ENCODE measurements around the gene ARMC12.
"Not testable (repeated sequence)": the region's sequence is repeated elsewhere in the genome, so short reads cannot be mapped to it uniquely, and the experiment has no call there.

The ARMC12 gene

GRCh38 chr6:35730745-35731413 lies 6.0 kb upstream of the ARMC12 start:
- Histone ChIP-seq H3K27me3 (ENCODE audit: control insufficient read depth, insufficient read depth, low read length) (no peaks in the 10 kb centered on the region), H3K4me3 (ENCODE audit: low read length) (peak overlapping the region; percentile 58), H3K4me1 (ENCODE audit: control insufficient read depth, insufficient read depth, low read length) (peaks cover 41% of the 10 kb centered on the region), H3K27ac (ENCODE audit: low read depth, low read length) (peak overlapping the region; percentile 100), H3K9ac (ENCODE audit: low read length) (peak overlapping the region; percentile 33), H3K36me3 (ENCODE audit: control insufficient read depth, insufficient read depth, low read length) (no peaks in the 10 kb centered on the region)

GRCh38 chr6:35731414-35731735 lies 5.5 kb upstream of the ARMC12 start:
- H3K4me1 ChIP-seq (ENCODE audit: control insufficient read depth, insufficient read depth, low read length): peaks cover 36% of the 10 kb centered on the region

GRCh38 chr6:35731736-35732532 lies 4.9 kb upstream of the ARMC12 start:
- no peaks in the 10 kb centered on the region for H3K36me3 ChIP-seq (ENCODE audit: control insufficient read depth, insufficient read depth, low read length)
- H3K27me3 ChIP-seq (ENCODE audit: control insufficient read depth, insufficient read depth, low read length): no peaks in the 10 kb centered on the region
- H3K4me1 ChIP-seq (ENCODE audit: control insufficient read depth, insufficient read depth, low read length): peaks cover 30% of the 10 kb centered on the region
- H3K4me3 ChIP-seq (ENCODE audit: low read length): peak overlapping the region; percentile 70
- H3K27ac ChIP-seq (ENCODE audit: low read depth, low read length): peak overlapping the region; percentile 100
- H3K9ac ChIP-seq (ENCODE audit: low read length): peak overlapping the region; percentile 78

More at GRCh38 chr6:35731414-35731735, 5.5 kb upstream of the ARMC12 start:
- peak overlapping the region; percentile 70 for H3K4me3 ChIP-seq (ENCODE audit: low read length)
- peak overlapping the region; percentile 100 for H3K27ac ChIP-seq (ENCODE audit: low read depth, low read length)
- peak overlapping the region; percentile 78 for H3K9ac ChIP-seq (ENCODE audit: low read length)
- no peaks in the 10 kb centered on the region for H3K27me3 ChIP-seq (ENCODE audit: control insufficient read depth, insufficient read depth, low read length)
- no peaks in the 10 kb centered on the region for H3K36me3 ChIP-seq (ENCODE audit: control insufficient read depth, insufficient read depth, low read length)

- H3K27ac ChIP-seq (ENCODE audit: low read depth, low read length): no peak overlapping the region
- no peak overlapping the region for H3K4me3 ChIP-seq (ENCODE audit: low read length)
- no peaks in the 10 kb centered on the region for H3K36me3 ChIP-seq (ENCODE audit: control insufficient read depth, insufficient read depth, low read length)
- H3K27me3 ChIP-seq (ENCODE audit: control insufficient read depth, insufficient read depth, low read length): no peaks in the 10 kb centered on the region
- H3K4me1 ChIP-seq (ENCODE audit: control insufficient read depth, insufficient read depth, low read length): peaks cover 19% of the 10 kb centered on the region
- no peak overlapping the region for H3K9ac ChIP-seq (ENCODE audit: low read length)
Observed at GRCh38 chr6:35733633-35734032, 3.2 kb upstream of the ARMC12 start.

GRCh38 chr6:35734319-35734718 lies 2.5 kb upstream of the ARMC12 start:
- not testable (repeated sequence) for H3K4me3 ChIP-seq (ENCODE audit: low read length); H3K9ac ChIP-seq (ENCODE audit: low read length); H3K27ac ChIP-seq (ENCODE audit: low read depth, low read length); H3K27me3 ChIP-seq (ENCODE audit: control insufficient read depth, insufficient read depth, low read length); H3K36me3 ChIP-seq (ENCODE audit: control insufficient read depth, insufficient read depth, low read length)
- H3K4me1 ChIP-seq (ENCODE audit: control insufficient read depth, insufficient read depth, low read length): peaks cover 12% of the 10 kb centered on the region

GRCh38 chr6:35735452-35735851 lies 1.4 kb upstream of the ARMC12 start:
- Histone ChIP-seq H3K36me3 (ENCODE audit: control insufficient read depth, insufficient read depth, low read length) (no peaks in the 10 kb centered on the region), H3K27ac (ENCODE audit: low read depth, low read length) (no peak overlapping the region), H3K9ac (ENCODE audit: low read length) (no peak overlapping the region), H3K4me1 (ENCODE audit: control insufficient read depth, insufficient read depth, low read length) (peaks cover 12% of the 10 kb centered on the region), H3K27me3 (ENCODE audit: control insufficient read depth, insufficient read depth, low read length) (no peaks in the 10 kb centered on the region), H3K4me3 (ENCODE audit: low read length) (no peak overlapping the region)

- no peak overlapping the region for H3K4me3 ChIP-seq (ENCODE audit: low read length)
- no peak overlapping the region for H3K9ac ChIP-seq (ENCODE audit: low read length)
- H3K27me3 ChIP-seq (ENCODE audit: control insufficient read depth, insufficient read depth, low read length): no peaks in the 10 kb centered on the region
- no peak overlapping the region for H3K27ac ChIP-seq (ENCODE audit: low read depth, low read length)
- no peaks in the 10 kb centered on the region for H3K36me3 ChIP-seq (ENCODE audit: control insufficient read depth, insufficient read depth, low read length)
- peaks cover 9% of the 10 kb centered on the region for H3K4me1 ChIP-seq (ENCODE audit: control insufficient read depth, insufficient read depth, low read length)
Observed at GRCh38 chr6:35736253-35736894, 458 bp upstream of the ARMC12 start.

GRCh38 chr6:35737413-35738211 lies 780 bp downstream of the ARMC12 start:
- no peak overlapping the region for H3K9ac ChIP-seq (ENCODE audit: low read length)
- no peaks in the 10 kb centered on the region for H3K27me3 ChIP-seq (ENCODE audit: control insufficient read depth, insufficient read depth, low read length)
- H3K36me3 ChIP-seq (ENCODE audit: control insufficient read depth, insufficient read depth, low read length): no peaks in the 10 kb centered on the region
- H3K4me3 ChIP-seq (ENCODE audit: low read length): no peak overlapping the region
- peaks cover 3% of the 10 kb centered on the region for H3K4me1 ChIP-seq (ENCODE audit: control insufficient read depth, insufficient read depth, low read length)
- H3K27ac ChIP-seq (ENCODE audit: low read depth, low read length): no peak overlapping the region

- H3K36me3 ChIP-seq (ENCODE audit: control insufficient read depth, insufficient read depth, low read length): no peaks in the 10 kb centered on the region
- H3K27me3 ChIP-seq (ENCODE audit: control insufficient read depth, insufficient read depth, low read length): no peaks in the 10 kb centered on the region
- no peak overlapping the region for H3K27ac ChIP-seq (ENCODE audit: low read depth, low read length)
- H3K4me3 ChIP-seq (ENCODE audit: low read length): no peak overlapping the region
- no peak overlapping the region for H3K9ac ChIP-seq (ENCODE audit: low read length)
- H3K4me1 ChIP-seq (ENCODE audit: control insufficient read depth, insufficient read depth, low read length): no peaks in the 10 kb centered on the region
Observed at GRCh38 chr6:35739645-35740524, 3.1 kb downstream of the ARMC12 start.

GRCh38 chr6:35742842-35743241 lies 6.0 kb downstream of the ARMC12 start:
- no peak overlapping the region for H3K4me3 ChIP-seq (ENCODE audit: low read length)
- no peak overlapping the region for H3K9ac ChIP-seq (ENCODE audit: low read length)
- H3K27ac ChIP-seq (ENCODE audit: low read depth, low read length): no peak overlapping the region
- no peaks in the 10 kb centered on the region for H3K27me3 ChIP-seq (ENCODE audit: control insufficient read depth, insufficient read depth, low read length)
- no peaks in the 10 kb centered on the region for H3K4me1 ChIP-seq (ENCODE audit: control insufficient read depth, insufficient read depth, low read length)
- no peaks in the 10 kb centered on the region for H3K36me3 ChIP-seq (ENCODE audit: control insufficient read depth, insufficient read depth, low read length)

GRCh38 chr6:35745509-35745908 lies 8.7 kb downstream of the ARMC12 start:
- Histone ChIP-seq H3K4me1 (ENCODE audit: control insufficient read depth, insufficient read depth, low read length) (no peaks in the 10 kb centered on the region), H3K27ac (ENCODE audit: low read depth, low read length) (no peak overlapping the region), H3K27me3 (ENCODE audit: control insufficient read depth, insufficient read depth, low read length) (no peaks in the 10 kb centered on the region)

More at GRCh38 chr6:35745509-35745908, 8.7 kb downstream of the ARMC12 start:
- no peak overlapping the region for H3K4me3 ChIP-seq (ENCODE audit: low read length)
- H3K9ac ChIP-seq (ENCODE audit: low read length): no peak overlapping the region
- H3K36me3 ChIP-seq (ENCODE audit: control insufficient read depth, insufficient read depth, low read length): no peaks in the 10 kb centered on the region
